ENCODE data around the gene NBPF3. TPM values are rescaled to one million over a fixed set of nuclear protein-coding genes. Genes with fewer than 3 reads are reported as not detected.
"Not testable (repeated sequence)": the region's sequence is repeated elsewhere in the genome, so short reads cannot be mapped to it uniquely, and the experiment has no call there.

Gene NBPF3
- 6.6 TPM for total RNA-seq

GRCh38 chr1:21439721-21440629 lies at the start of gene NBPF3:
Gene NBPF3 (plus strand): TSS chr1:21440137. CDS start chr1:21445087, 4,950 bp downstream.
- Histone ChIP-seq H3K27me3 (ENCODE audit: insufficient read depth, low read length) (peaks cover 2% of the 10 kb centered on the region), H3K9me3 (ENCODE audit: low read depth, low read length) (no peaks in the 10 kb centered on the region)

GRCh38 chr1:21391497-21391896 lies 48.4 kb upstream of the NBPF3 start:
- Histone ChIP-seq H3K4me1 (ENCODE audit: insufficient read depth, low read length) (no peaks in the 10 kb centered on the region), H3K9me3 (ENCODE audit: low read depth, low read length) (no peaks in the 10 kb centered on the region), H3K27me3 (ENCODE audit: insufficient read depth, low read length) (no peaks in the 10 kb centered on the region), H3K4me3 (ENCODE audit: low read length) (no peak overlapping the region)

More at GRCh38 chr1:21439721-21440629, at the start of gene NBPF3:
- H3K4me3 ChIP-seq (ENCODE audit: low read length): peak within 1 kb of the TSS; percentile 63
- H3K4me1 ChIP-seq (ENCODE audit: insufficient read depth, low read length): peaks cover 17% of the 10 kb centered on the region

GRCh38 chr1:21392587-21393263 lies 47.2 kb upstream of the NBPF3 start:
- Histone ChIP-seq H3K27me3 (ENCODE audit: insufficient read depth, low read length) (peaks cover 2% of the 10 kb centered on the region), H3K4me3 (ENCODE audit: low read length) (no peak overlapping the region), H3K4me1 (ENCODE audit: insufficient read depth, low read length) (peaks cover 2% of the 10 kb centered on the region), H3K9me3 (ENCODE audit: low read depth, low read length) (no peaks in the 10 kb centered on the region)

GRCh38 chr1:21396516-21396915 lies 43.4 kb upstream of the NBPF3 start:
- peaks cover 9% of the 10 kb centered on the region for H3K4me1 ChIP-seq (ENCODE audit: insufficient read depth, low read length)
- H3K9me3 ChIP-seq (ENCODE audit: low read depth, low read length): no peaks in the 10 kb centered on the region
- no peak overlapping the region for H3K4me3 ChIP-seq (ENCODE audit: low read length)
- H3K27me3 ChIP-seq (ENCODE audit: insufficient read depth, low read length): peaks cover 16% of the 10 kb centered on the region

- Histone ChIP-seq H3K4me3 (ENCODE audit: low read length) (peak overlapping the region; percentile 19), H3K9me3 (ENCODE audit: low read depth, low read length) (no peaks in the 10 kb centered on the region), H3K4me1 (ENCODE audit: insufficient read depth, low read length) (peaks cover 9% of the 10 kb centered on the region), H3K27me3 (ENCODE audit: insufficient read depth, low read length) (peaks cover 16% of the 10 kb centered on the region)
These were observed 42.1 kb upstream of the NBPF3 start for GRCh38 chr1:21397813-21398188.

- H3K4me3 ChIP-seq (ENCODE audit: low read length); H3K9me3 ChIP-seq (ENCODE audit: low read depth, low read length); H3K4me1 ChIP-seq (ENCODE audit: insufficient read depth, low read length): not testable (repeated sequence)
- H3K27me3 ChIP-seq (ENCODE audit: insufficient read depth, low read length): peaks cover 16% of the 10 kb centered on the region
These were observed 38.1 kb upstream of the NBPF3 start for GRCh38 chr1:21401726-21402346.

GRCh38 chr1:21406659-21407058 lies 33.3 kb upstream of the NBPF3 start:
- Histone ChIP-seq H3K27me3 (ENCODE audit: insufficient read depth, low read length) (no peaks in the 10 kb centered on the region), H3K4me3 (ENCODE audit: low read length) (no peak overlapping the region), H3K9me3 (ENCODE audit: low read depth, low read length) (no peaks in the 10 kb centered on the region), H3K4me1 (ENCODE audit: insufficient read depth, low read length) (no peaks in the 10 kb centered on the region)

- not testable (repeated sequence) for H3K9me3 ChIP-seq (ENCODE audit: low read depth, low read length); H3K4me1 ChIP-seq (ENCODE audit: insufficient read depth, low read length); H3K4me3 ChIP-seq (ENCODE audit: low read length)
These were observed 30.0 kb upstream of the NBPF3 start for GRCh38 chr1:21409897-21410296.

GRCh38 chr1:21414015-21414414 lies 25.9 kb upstream of the NBPF3 start:
- no peaks in the 10 kb centered on the region for H3K27me3 ChIP-seq (ENCODE audit: insufficient read depth, low read length)
- H3K9me3 ChIP-seq (ENCODE audit: low read depth, low read length): no peaks in the 10 kb centered on the region
- H3K4me1 ChIP-seq (ENCODE audit: insufficient read depth, low read length): no peaks in the 10 kb centered on the region
- no peak overlapping the region for H3K4me3 ChIP-seq (ENCODE audit: low read length)

More at GRCh38 chr1:21409897-21410296, 30.0 kb upstream of the NBPF3 start:
- not testable (repeated sequence) for H3K27me3 ChIP-seq (ENCODE audit: insufficient read depth, low read length)

GRCh38 chr1:21420378-21420777 lies 19.6 kb upstream of the NBPF3 start:
- H3K9me3 ChIP-seq (ENCODE audit: low read depth, low read length); H3K4me1 ChIP-seq (ENCODE audit: insufficient read depth, low read length); H3K4me3 ChIP-seq (ENCODE audit: low read length); H3K27me3 ChIP-seq (ENCODE audit: insufficient read depth, low read length): not testable (repeated sequence)

GRCh38 chr1:21421307-21421706 lies 18.6 kb upstream of the NBPF3 start:
- not testable (repeated sequence) for H3K4me3 ChIP-seq (ENCODE audit: low read length); H3K27me3 ChIP-seq (ENCODE audit: insufficient read depth, low read length); H3K4me1 ChIP-seq (ENCODE audit: insufficient read depth, low read length); H3K9me3 ChIP-seq (ENCODE audit: low read depth, low read length)

GRCh38 chr1:21427798-21428480 lies 12.0 kb upstream of the NBPF3 start:
- H3K9me3 ChIP-seq (ENCODE audit: low read depth, low read length); H3K27me3 ChIP-seq (ENCODE audit: insufficient read depth, low read length); H3K4me1 ChIP-seq (ENCODE audit: insufficient read depth, low read length); H3K4me3 ChIP-seq (ENCODE audit: low read length): not testable (repeated sequence)

GRCh38 chr1:21428481-21429073 lies 11.4 kb upstream of the NBPF3 start:
- not testable (repeated sequence) for H3K4me1 ChIP-seq (ENCODE audit: insufficient read depth, low read length); H3K4me3 ChIP-seq (ENCODE audit: low read length); H3K9me3 ChIP-seq (ENCODE audit: low read depth, low read length); H3K27me3 ChIP-seq (ENCODE audit: insufficient read depth, low read length)

- H3K4me1 ChIP-seq (ENCODE audit: insufficient read depth, low read length); H3K9me3 ChIP-seq (ENCODE audit: low read depth, low read length); H3K4me3 ChIP-seq (ENCODE audit: low read length); H3K27me3 ChIP-seq (ENCODE audit: insufficient read depth, low read length): not testable (repeated sequence)
These were observed 10.7 kb upstream of the NBPF3 start for GRCh38 chr1:21429210-21429609.

GRCh38 chr1:21430875-21431274 lies 9.1 kb upstream of the NBPF3 start:
- H3K4me3 ChIP-seq (ENCODE audit: low read length); H3K4me1 ChIP-seq (ENCODE audit: insufficient read depth, low read length); H3K9me3 ChIP-seq (ENCODE audit: low read depth, low read length); H3K27me3 ChIP-seq (ENCODE audit: insufficient read depth, low read length): not testable (repeated sequence)
